ENCODE data around the gene SLC44A5.

Gene SLC44A5

GRCh38 chr1:75292013-75292412, 318.9 kb downstream of the SLC44A5 start:
- Histone ChIP-seq H3K9ac (ENCODE audit: low read depth, low read length, poor library complexity, severe bottlenecking) (no peak overlapping the region), H4K20me1 (ENCODE audit: insufficient read depth, low read length, poor library complexity, severe bottlenecking) (no peaks in the 10 kb centered on the region), H3K4me2 (ENCODE audit: low read depth, low read length, poor library complexity, severe bottlenecking) (no peak overlapping the region), H3K36me3 (ENCODE audit: insufficient read depth, low read length) (no peaks in the 10 kb centered on the region), H3K79me2 (ENCODE audit: insufficient read depth, low read length) (no peaks in the 10 kb centered on the region), H3K4me3 (ENCODE audit: low read length, poor library complexity, severe bottlenecking) (no peak overlapping the region), H3K9me2 (replicated peaks; ENCODE audit: low read depth, low read length) (no peaks in the 10 kb centered on the region), H3K4me1 (ENCODE audit: insufficient read depth, low read length, poor library complexity, severe bottlenecking) (no peaks in the 10 kb centered on the region), H3K27me3 (ENCODE audit: insufficient read depth, low read length, poor library complexity, severe bottlenecking) (no peaks in the 10 kb centered on the region), H3K9me3 (ENCODE audit: insufficient read depth, low read depth, low read length) (no peaks in the 10 kb centered on the region), H3F3A (ENCODE audit: low read depth) (no peaks in the 10 kb centered on the region), H2AFZ (ENCODE audit: low read length) (no peak overlapping the region)
- no peak for TF ChIP-seq CTCF (conservative IDR thresholded peaks at IDR 0.05; ENCODE audit: low read length)
- TF ChIP-seq EZH2phosphoT487 (IDR thresholded peaks at IDR 0.05; ENCODE audit: borderline replicate concordance), result no peak

DNA sequence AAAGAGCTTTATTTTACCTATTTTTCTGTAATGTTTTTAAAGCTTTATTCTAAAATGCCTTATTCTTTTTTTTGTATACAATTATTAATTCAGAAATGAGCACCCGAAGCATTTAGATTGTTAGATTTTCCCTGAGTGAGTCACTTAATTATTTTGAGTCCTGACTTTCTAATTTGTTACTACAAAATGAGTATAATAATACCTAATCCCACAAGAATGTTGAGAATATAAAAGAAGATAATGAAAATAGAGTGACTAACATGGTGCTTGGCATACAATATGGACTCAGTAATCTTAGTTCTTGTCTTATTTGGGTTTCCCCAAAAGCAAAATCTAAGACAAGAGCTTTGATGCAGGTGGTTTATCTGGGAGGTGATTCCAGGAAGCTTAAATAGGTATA, 334.5 kb downstream of the SLC44A5 start:
- Histone ChIP-seq H3K79me2 (ENCODE audit: insufficient read depth, low read length) (no peaks in the 10 kb centered on the region), H2AFZ (ENCODE audit: low read length) (no peak overlapping the region), H3K4me2 (ENCODE audit: low read depth, low read length, poor library complexity, severe bottlenecking) (no peak overlapping the region), H3K9ac (ENCODE audit: low read depth, low read length, poor library complexity, severe bottlenecking) (no peak overlapping the region), H3K27me3 (ENCODE audit: insufficient read depth, low read length, poor library complexity, severe bottlenecking) (no peaks in the 10 kb centered on the region), H3F3A (ENCODE audit: low read depth) (no peaks in the 10 kb centered on the region), H3K9me3 (ENCODE audit: insufficient read depth, low read depth, low read length) (no peaks in the 10 kb centered on the region), H4K20me1 (ENCODE audit: insufficient read depth, low read length, poor library complexity, severe bottlenecking) (no peaks in the 10 kb centered on the region), H3K36me3 (ENCODE audit: insufficient read depth, low read length) (no peaks in the 10 kb centered on the region), H3K4me1 (ENCODE audit: insufficient read depth, low read length, poor library complexity, severe bottlenecking) (no peaks in the 10 kb centered on the region), H3K9me2 (replicated peaks; ENCODE audit: low read depth, low read length) (no peaks in the 10 kb centered on the region), H3K4me3 (ENCODE audit: low read length, poor library complexity, severe bottlenecking) (no peak overlapping the region)
- TF ChIP-seq EZH2phosphoT487 (IDR thresholded peaks at IDR 0.05; ENCODE audit: borderline replicate concordance) (no peak), CTCF (conservative IDR thresholded peaks at IDR 0.05; ENCODE audit: low read length) (no peak)

- TF ChIP-seq EZH2phosphoT487 (IDR thresholded peaks at IDR 0.05; ENCODE audit: borderline replicate concordance) (no peak), CTCF (conservative IDR thresholded peaks at IDR 0.05; ENCODE audit: low read length) (no peak)
- no peaks in the 10 kb centered on the region for H3K9me2 ChIP-seq (replicated peaks; ENCODE audit: low read depth, low read length)
- H3K27me3 ChIP-seq (ENCODE audit: insufficient read depth, low read length, poor library complexity, severe bottlenecking), result no peaks in the 10 kb centered on the region
- no peaks in the 10 kb centered on the region for H3K4me1 ChIP-seq (ENCODE audit: insufficient read depth, low read length, poor library complexity, severe bottlenecking)
- no peaks in the 10 kb centered on the region for H3F3A ChIP-seq (ENCODE audit: low read depth)
- no peak overlapping the region for H2AFZ ChIP-seq (ENCODE audit: low read length)
- no peaks in the 10 kb centered on the region for H3K79me2 ChIP-seq (ENCODE audit: insufficient read depth, low read length)
- no peak overlapping the region for H3K4me2 ChIP-seq (ENCODE audit: low read depth, low read length, poor library complexity, severe bottlenecking)
- H3K9ac ChIP-seq (ENCODE audit: low read depth, low read length, poor library complexity, severe bottlenecking), result no peak overlapping the region
- H4K20me1 ChIP-seq (ENCODE audit: insufficient read depth, low read length, poor library complexity, severe bottlenecking), result no peaks in the 10 kb centered on the region
- no peaks in the 10 kb centered on the region for H3K9me3 ChIP-seq (ENCODE audit: insufficient read depth, low read depth, low read length)
- H3K36me3 ChIP-seq (ENCODE audit: insufficient read depth, low read length), result no peaks in the 10 kb centered on the region
- no peak overlapping the region for H3K4me3 ChIP-seq (ENCODE audit: low read length, poor library complexity, severe bottlenecking)
Measured at GRCh38 chr1:75275631-75276030, 335.3 kb downstream of the SLC44A5 start.
